Esophagus squamous epithelium (tissue), 4 donors: ENCODE data around the gene RBM19.

ENCODE experiments used
- CTCF ChIP-seq, 6 experiments: fragments of 450-650 bp in 4 of 6; fragments of 200-600 bp in 2 of 6; sonication (generic) in 2 of 6; IDR thresholded peaks; one replicate each; pipeline ENCODE4 v1.5.1; 2016 to 2019; ENCODE audit warnings: antibody characterized with exemption in 6 of 6, mild to moderate bottlenecking in 4 of 6, moderate library complexity in 4 of 6
- POLR2A ChIP-seq, 4 donors: fragments of 450-650 bp; IDR thresholded peaks; one replicate each; pipeline ENCODE4 v1.6.1; 2017; ENCODE audit warnings: antibody characterized with exemption in 4 of 4, mild to moderate bottlenecking in 4 of 4, moderate library complexity in 3 of 4

- TF ChIP-seq CTCF (IDR thresholded peaks at IDR 0.05) (no peak), POLR2A (IDR thresholded peaks at IDR 0.05) (no peak)
Observed at GRCh38 chr12:113823816-113824215, 142.3 kb downstream of the RBM19 start.
